ENCODE data around the gene EML6. TPM values are rescaled to one million over a fixed set of nuclear protein-coding genes. Genes with fewer than 3 reads are reported as not detected.

Gene EML6
- total and polyA plus RNA-seq, 2 experiments from 2014 or later = 2.7 to 6.2 TPM

- H3K4me1 Mint-ChIP-seq = no peaks in the 10 kb centered on the region
- Histone ChIP-seq H3K27me3 (ENCODE audit: insufficient read depth) (no peaks in the 10 kb centered on the region), H3K27ac (ENCODE audit: low read depth) (no peak overlapping the region), H3K4me3 (no peak overlapping the region), H3K79me2 (replicated peaks; ENCODE audit: insufficient read depth) (no peaks in the 10 kb centered on the region), H3K4me2 (no peak overlapping the region), H3K4me1 (ENCODE audit: insufficient read depth) (no peaks in the 10 kb centered on the region), H3K9me2 (ENCODE audit: insufficient read depth) (no peaks in the 10 kb centered on the region), H4K20me1 (replicated peaks; ENCODE audit: insufficient read depth) (no peaks in the 10 kb centered on the region), H3K36me3 (ENCODE audit: insufficient read depth) (no peaks in the 10 kb centered on the region), H3F3A (replicated peaks; ENCODE audit: low read depth) (no peaks in the 10 kb centered on the region), H2AFZ (no peak overlapping the region)
- no peaks in the 10 kb centered on the region for H3K36me3 Mint-ChIP-seq (ENCODE audit: low read depth)
- no peak overlapping the region for H3K4me3 Mint-ChIP-seq
- no peak for DNase-seq (ENCODE audit: low spot score)
- no peak for TF ChIP-seq STAT1 (IDR thresholded peaks at IDR 0.05; ENCODE audit: unreplicated experiment)
- no peak for TF ChIP-seq CTCF (conservative IDR thresholded peaks at IDR 0.05; ENCODE audit: low read depth in 2 of 2)
- no peak for TF ChIP-seq REST (IDR thresholded peaks at IDR 0.05; ENCODE audit: unreplicated experiment)
- TF ChIP-seq ZNF331 (CRISPR knock-in tag; IDR thresholded peaks at IDR 0.05; ENCODE audit: low read depth) = no peak
- TF ChIP-seq ZNF462 (CRISPR knock-in tag; IDR thresholded peaks at IDR 0.05) = no peak
- TF ChIP-seq EZH2phosphoT487 (IDR thresholded peaks at IDR 0.05; ENCODE audit: unreplicated experiment) = no peak
- no peak for TF ChIP-seq ZNF114 (CRISPR knock-in tag; IDR thresholded peaks at IDR 0.05)
- TF ChIP-seq EZH2 (IDR thresholded peaks at IDR 0.05; ENCODE audit: low read depth, unreplicated experiment) = no peak
- H3K27ac Mint-ChIP-seq = peak overlapping the region; percentile 27; the same call in 1 of the 2 replicates
- no peaks in the 10 kb centered on the region for H3K9me3 Mint-ChIP-seq
- no peaks in the 10 kb centered on the region for H3K27me3 Mint-ChIP-seq (ENCODE audit: insufficient read depth, low read depth, poor library complexity)
- no peak for ATAC-seq
Observed at GRCh38 chr2:54912305-54912704, 188.8 kb downstream of the EML6 start.

Measured in GM23338 (cell line).